Measurements from ENCODE around the gene CTSW. TPM values are rescaled to one million over a fixed set of nuclear protein-coding genes. Genes with fewer than 3 reads are reported as not detected.
"Not testable (repeated sequence)": the region's sequence is repeated elsewhere in the genome, so short reads cannot be mapped to it uniquely, and the experiment has no call there.

Gene CTSW
- total RNA-seq, 1 donor from 2014 or later, result not detected

GRCh38 chr11:65883786-65884715 lies 4.4 kb downstream of the CTSW start:
- DNase-seq (ENCODE audit: low spot score in 2 of 2) (no peak), FAIRE-seq (no peak)

GRCh38 chr11:65884716-65885092 lies 5.1 kb downstream of the CTSW start:
- peak; percentile 78 to 87 for DNase-seq (ENCODE audit: low spot score in 2 of 2)
- FAIRE-seq, result no peak

- FAIRE-seq (no peak), DNase-seq (ENCODE audit: low spot score in 2 of 2) (no peak)
Measured at GRCh38 chr11:65885231-65885630, 5.6 kb downstream of the CTSW start.

- no peak for FAIRE-seq
Measured at GRCh38 chr11:65885808-65886536, 6.3 kb downstream of the CTSW start.

GRCh38 chr11:65886826-65887722 lies 7.4 kb downstream of the CTSW start:
- no peak for FAIRE-seq
- no peak for DNase-seq (ENCODE audit: low spot score in 2 of 2)

More at GRCh38 chr11:65885808-65886536, 6.3 kb downstream of the CTSW start:
- no peak for DNase-seq (ENCODE audit: low spot score in 2 of 2)

GRCh38 chr11:65887723-65888162 lies 8.1 kb downstream of the CTSW start:
- DNase-seq (ENCODE audit: low spot score in 2 of 2) (no peak), FAIRE-seq (no peak)

GRCh38 chr11:65888163-65888814 lies 8.7 kb downstream of the CTSW start, which contains the start of gene FIBP:
Gene FIBP (minus strand): TSS chr11:65888471. CDS start chr11:65888418, 53 bp downstream.
- DNase-seq (ENCODE audit: low spot score in 2 of 2) (peak; percentile 97 to 98), FAIRE-seq (no peak)

- FAIRE-seq (no peak), DNase-seq (ENCODE audit: low spot score in 2 of 2) (peak; percentile 97 to 98)
Measured at GRCh38 chr11:65890324-65891218, 10.9 kb downstream of the CTSW start, which contains the start of gene CCDC85B. Gene CCDC85B (plus strand): TSS chr11:65890673. CDS start chr11:65890784, 111 bp downstream.

- DNase-seq (ENCODE audit: low spot score in 2 of 2) (peak in 1 of 2 donors; percentile 59), FAIRE-seq (no peak)
Measured at GRCh38 chr11:65891219-65892136, 11.8 kb downstream of the CTSW start.

- not testable (repeated sequence) for FAIRE-seq; DNase-seq (ENCODE audit: low spot score in 2 of 2)
Measured at GRCh38 chr11:65892137-65892540, 12.5 kb downstream of the CTSW start.

GRCh38 chr11:65892661-65893317 lies 13.2 kb downstream of the CTSW start:
- no peak for FAIRE-seq

GRCh38 chr11:65894034-65894591 lies 14.5 kb downstream of the CTSW start:
- no peak for FAIRE-seq

More at GRCh38 chr11:65892661-65893317, 13.2 kb downstream of the CTSW start:
- no peak for DNase-seq (ENCODE audit: low spot score in 2 of 2)

GRCh38 chr11:65895482-65895981 lies 15.9 kb downstream of the CTSW start:
- FAIRE-seq, result no peak
- no peak for DNase-seq (ENCODE audit: low spot score in 2 of 2)

More at GRCh38 chr11:65894034-65894591, 14.5 kb downstream of the CTSW start:
- DNase-seq (ENCODE audit: low spot score in 2 of 2), result no peak

GRCh38 chr11:65896034-65896999 lies 16.7 kb downstream of the CTSW start:
- FAIRE-seq (no peak), DNase-seq (ENCODE audit: low spot score in 2 of 2) (no peak)

GRCh38 chr11:65897020-65897471 lies 17.4 kb downstream of the CTSW start:
- no peak for DNase-seq (ENCODE audit: low spot score in 2 of 2)
- FAIRE-seq, result no peak

Data from frontal cortex (tissue), 4 donors.